ENCODE results near the gene ZNF521.

The ZNF521 gene

DNA sequence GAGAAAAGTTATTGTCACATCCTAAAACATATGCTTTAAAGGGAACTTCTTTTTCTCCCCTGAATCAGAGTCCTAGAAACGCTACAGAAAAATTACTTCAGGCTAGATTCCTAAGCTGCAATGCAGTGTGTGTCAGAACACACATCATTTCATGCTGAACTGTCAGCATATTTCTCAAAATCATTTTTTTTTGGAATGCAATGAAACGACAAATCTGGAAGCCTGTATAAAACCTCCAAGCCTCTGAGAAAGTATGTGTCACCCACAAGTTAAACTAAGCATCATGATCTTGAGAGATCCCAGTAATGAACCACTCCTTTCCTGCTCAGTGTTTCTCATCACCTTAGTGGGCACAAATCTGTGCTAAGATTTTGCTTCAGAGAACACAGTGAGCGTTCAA, 276.2 kb downstream of the ZNF521 start:
- no peak for DNase-seq (ENCODE audit: low spot score)

- DNase-seq (ENCODE audit: low spot score): no peak
Observed at GRCh38 chr18:25075331-25075730, 276.6 kb downstream of the ZNF521 start.

- DNase-seq (ENCODE audit: low spot score): no peak
Observed at GRCh38 chr18:25074925-25075324, 277.0 kb downstream of the ZNF521 start.

GRCh38 chr18:25072205-25072604, 279.8 kb downstream of the ZNF521 start:
- DNase-seq (ENCODE audit: low spot score): no peak

- DNase-seq (ENCODE audit: low spot score): no peak
Observed at GRCh38 chr18:25067275-25068025, 284.5 kb downstream of the ZNF521 start.

GRCh38 chr18:25066516-25066915, 285.4 kb downstream of the ZNF521 start:
- no peak for DNase-seq (ENCODE audit: low spot score)

DNA sequence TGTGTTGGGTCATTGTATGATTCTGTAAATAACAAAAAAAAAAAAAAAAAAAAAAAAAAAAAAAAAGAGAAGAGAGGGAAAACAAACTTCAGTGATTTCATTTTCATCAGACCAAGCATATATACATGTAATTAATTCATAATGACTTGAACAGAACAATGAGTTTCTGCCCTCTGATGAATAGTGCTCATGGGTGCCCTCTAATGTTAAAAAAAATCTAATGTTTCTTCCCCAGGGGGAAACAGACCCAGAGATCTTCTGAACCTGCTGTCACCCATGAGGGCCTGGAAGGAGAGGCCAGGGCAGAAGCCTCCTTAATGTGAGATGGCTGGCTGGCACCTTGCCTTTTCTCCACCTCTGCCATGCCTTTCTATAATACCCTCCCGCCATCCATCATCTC, 289.2 kb downstream of the ZNF521 start:
- no peak for DNase-seq (ENCODE audit: low spot score)

DNA sequence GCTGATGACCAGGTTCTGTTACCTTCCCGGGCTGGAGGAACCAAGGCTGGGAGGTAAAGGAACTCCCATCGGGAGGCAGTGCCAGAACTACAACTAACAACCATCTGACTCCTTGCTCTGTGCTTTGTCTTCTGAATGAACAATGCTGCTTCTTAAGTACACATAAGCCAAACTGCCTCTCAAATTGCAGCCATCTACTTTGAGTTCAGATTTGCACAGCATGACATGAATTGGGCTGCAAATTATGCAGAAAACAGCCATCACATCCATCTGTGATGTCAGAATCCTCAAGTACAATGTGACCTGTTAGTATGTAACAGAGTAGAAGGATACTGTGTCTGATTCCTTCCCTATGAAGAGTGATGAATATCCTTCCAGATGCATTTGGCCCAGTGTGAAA, 290.6 kb downstream of the ZNF521 start:
- DNase-seq (ENCODE audit: low spot score): no peak

DNA sequence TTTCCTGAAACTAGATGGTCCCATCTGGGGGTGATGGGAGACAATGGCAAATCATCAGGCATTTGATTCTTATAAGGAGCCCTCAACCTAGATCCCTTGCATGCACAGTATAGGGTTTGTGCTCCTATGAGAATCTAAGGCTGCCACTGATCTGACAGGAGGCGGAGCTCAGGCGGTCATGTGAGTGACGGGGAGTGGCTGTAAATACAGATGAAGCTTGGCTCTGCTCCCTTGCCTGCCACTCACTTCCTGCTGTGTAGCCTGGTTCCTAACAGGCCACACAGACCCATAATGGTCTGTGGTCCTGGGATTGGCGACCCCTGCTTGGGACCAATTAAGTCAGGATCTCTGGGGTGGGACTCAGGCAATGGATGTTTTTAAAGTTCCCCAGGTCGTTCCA, 293.4 kb downstream of the ZNF521 start:
- no peak for DNase-seq (ENCODE audit: low spot score)

- DNase-seq (ENCODE audit: low spot score): no peak
Observed at GRCh38 chr18:25057491-25058050, 294.4 kb downstream of the ZNF521 start.

DNA sequence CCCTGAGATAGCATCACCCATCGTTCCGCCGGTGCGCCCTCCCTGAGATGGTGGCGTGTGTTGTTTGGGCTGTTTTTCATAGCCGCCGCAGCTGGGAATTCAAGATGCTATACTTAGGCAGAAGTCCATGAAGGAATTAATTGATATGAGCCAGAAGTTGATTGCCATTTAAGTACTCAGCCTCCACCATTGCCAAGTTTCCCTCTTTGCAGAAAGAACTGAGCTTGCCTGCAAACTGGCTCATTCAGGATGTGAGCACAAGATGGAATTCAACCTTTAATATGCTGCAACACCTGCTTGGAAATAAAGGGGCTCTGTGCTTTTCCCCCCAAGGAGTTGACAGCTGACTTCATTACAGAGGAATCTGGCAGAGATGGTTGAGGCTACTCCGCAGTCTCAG, 295.5 kb downstream of the ZNF521 start:
- DNase-seq (ENCODE audit: low spot score): no peak

- no peak for DNase-seq (ENCODE audit: low spot score)
Observed at GRCh38 chr18:25055076-25055475, 296.9 kb downstream of the ZNF521 start.

GRCh38 chr18:25053466-25053865, 298.5 kb downstream of the ZNF521 start:
- no peak for DNase-seq (ENCODE audit: low spot score)

GRCh38 chr18:25052511-25052921, 299.4 kb downstream of the ZNF521 start:
- DNase-seq (ENCODE audit: low spot score): no peak

DNA sequence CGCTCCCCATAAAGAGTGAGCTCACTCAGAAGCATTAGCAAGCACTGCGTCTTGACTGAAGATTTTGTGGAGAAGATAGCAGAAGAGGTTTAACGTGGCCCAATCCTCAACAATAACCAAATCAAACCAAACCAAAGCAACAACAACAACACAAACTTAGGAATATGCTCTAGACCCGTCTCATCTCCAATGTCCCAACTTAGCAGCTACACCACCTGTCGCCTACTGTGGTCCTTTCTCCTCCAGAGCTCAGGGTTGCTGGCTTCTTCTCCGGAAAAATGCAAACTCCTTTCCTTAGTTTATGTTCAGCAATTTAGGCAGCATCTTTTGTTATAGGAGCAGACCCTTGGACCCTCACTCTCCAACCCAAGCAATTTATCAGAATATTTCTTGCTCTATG, 301.4 kb downstream of the ZNF521 start:
- no peak for DNase-seq (ENCODE audit: low spot score)

DNA sequence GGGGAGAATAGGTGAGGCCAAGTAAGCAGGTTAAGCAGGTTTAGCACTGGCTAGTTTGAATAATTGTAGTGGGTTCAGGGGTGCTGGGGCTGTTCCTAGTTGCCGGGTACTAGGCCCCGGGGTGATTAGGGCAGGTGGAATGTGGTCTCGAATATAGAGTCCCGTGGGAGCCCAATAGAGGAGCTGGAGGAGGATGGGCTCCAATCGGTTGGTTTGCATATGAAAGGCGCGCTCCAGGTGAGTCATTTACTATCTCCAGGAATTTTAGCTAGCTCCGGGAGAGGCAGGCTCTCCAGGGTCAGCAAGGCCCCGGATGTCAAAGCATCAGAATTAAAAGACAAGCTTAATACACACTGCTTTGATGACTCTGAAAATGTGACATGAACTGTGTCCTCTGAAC, 304.0 kb downstream of the ZNF521 start:
- no peak for DNase-seq (ENCODE audit: low spot score)

DNA sequence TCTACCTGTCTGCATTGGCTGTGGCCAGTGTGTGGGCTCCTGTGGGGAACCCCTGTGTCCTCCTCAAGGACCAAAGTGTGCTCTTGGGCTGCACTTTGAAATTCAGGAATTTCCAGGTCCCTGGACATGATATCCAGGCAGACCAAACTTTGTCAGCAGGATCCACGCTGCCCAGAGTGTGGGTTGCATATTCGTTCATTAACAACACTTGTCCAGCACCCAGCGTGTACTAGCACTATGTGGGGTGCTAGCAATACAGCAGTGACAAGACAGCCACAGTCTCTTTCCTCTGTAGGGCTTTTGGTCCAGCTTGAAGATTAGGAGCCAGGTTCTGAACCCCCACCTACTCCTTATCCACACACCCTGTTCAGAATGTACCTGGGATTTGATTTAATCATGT, 304.5 kb downstream of the ZNF521 start:
- no peak for DNase-seq (ENCODE audit: low spot score)

DNA sequence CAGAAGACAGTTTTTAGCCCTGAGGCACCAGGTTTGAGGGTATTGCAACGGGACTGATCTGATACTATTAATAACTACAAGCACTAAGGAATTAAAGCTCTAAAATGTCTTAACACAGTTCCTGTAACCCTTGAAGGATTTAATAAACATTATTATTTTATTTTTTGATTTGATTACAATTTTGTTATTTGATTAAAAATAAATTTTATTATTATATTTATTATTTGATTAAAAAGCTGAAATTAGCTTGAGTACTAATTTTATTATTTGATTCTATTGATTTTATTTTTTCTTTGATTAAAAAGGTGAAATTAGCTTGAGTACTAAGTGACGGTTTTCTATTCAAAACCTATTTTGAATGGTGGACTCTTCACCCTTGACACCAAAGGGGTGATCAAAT, 307.3 kb downstream of the ZNF521 start:
- DNase-seq (ENCODE audit: low spot score): no peak

DNA sequence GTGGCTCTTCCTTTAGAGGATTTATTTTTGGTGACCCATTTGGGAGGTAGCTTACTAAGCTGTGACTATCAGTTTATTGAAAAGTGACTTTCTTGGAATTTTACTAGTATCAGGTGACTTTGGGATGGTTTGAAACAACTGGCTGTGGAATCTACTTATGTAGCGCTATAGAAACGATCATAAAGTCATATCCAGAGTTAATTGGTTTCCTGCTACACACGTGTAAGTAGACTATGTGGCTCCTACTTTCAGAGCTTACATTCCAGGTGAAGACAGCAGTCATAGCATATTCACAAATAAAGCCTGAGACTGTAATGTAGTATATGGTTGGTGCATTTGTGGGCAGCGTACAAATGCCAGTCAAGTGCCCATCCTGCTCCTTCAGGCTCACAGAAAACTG, 308.9 kb downstream of the ZNF521 start:
- DNase-seq (ENCODE audit: low spot score): no peak

GRCh38 chr18:25042641-25043051, 309.3 kb downstream of the ZNF521 start:
- no peak for DNase-seq (ENCODE audit: low spot score)

DNA sequence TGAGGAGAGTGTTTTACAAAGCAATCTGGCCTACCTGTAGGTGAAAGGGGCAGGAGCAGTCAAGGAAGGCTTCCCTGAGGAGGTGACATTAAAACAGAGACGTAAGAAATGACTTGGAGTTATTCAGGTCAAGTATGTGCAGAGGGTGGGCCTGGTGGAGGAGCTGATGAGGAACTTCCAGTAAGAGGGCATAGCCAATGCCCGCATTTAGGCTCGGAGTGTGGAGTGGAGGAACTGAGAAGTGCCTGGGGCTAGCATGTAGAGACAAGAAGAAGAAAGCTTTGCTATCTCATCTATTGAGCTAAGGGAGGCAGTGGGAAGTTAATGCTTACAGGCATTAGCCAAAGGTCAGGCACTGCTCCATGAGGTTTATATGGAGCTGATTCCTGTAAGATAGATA, 312.2 kb downstream of the ZNF521 start:
- DNase-seq (ENCODE audit: low spot score): no peak

DNA sequence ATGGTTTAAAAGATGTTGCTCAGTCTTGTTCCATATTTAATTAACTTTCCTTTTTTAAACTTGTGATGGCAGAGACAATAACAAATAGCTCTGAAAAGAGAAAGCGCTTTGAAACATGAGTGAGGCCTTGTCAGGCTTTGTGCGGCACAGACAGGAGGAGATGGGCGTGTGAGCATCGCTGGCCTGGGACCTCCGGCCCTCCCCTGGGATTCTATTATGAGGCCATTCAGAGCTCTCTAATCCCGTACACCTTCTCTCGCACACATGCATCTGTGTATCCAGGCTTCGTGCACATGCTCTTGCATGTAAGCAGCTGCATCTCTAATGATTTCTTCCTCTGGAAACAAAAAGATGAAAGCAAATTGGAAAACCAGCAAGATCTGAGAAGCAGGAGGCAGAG, 313.7 kb downstream of the ZNF521 start:
- no peak for DNase-seq (ENCODE audit: low spot score)

DNA sequence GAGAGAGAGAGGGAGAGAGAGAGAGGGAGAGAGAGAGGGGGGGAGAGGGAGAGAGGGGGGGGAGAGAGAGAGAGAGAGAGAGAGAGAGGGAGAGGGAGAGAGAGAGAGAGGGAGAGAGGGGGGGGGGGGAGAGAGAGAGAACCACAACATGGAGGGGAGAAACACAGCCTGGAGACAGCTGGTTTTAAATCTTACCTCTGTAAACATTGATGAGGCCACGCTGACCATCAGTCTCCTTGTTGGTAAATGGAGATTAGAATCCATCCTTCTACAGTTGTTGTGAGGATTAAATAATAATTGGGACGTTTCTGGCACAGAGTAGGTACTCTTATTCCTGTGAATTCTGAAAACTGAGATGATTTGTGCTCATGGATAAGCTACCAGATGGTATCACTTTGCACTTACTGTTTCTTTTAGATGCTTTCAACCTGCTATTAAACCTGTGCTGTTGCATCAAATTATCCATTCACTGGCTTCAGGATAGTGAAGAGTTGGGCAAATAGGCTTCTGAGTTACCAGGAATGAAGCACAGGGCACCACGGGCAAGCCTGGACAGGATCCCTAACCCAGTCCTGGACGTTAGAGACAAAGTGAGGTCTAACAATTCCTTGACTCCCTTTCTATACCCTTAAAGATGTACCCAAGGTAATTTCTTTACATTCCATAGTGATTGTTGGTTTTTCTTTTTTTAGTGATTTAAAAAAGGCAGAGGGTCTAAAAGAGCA, 318.1 kb downstream of the ZNF521 start:
- no peak for DNase-seq (ENCODE audit: low spot score)

All from CD4-positive, alpha-beta T cell treated with Interleukin-2 at 100 ng/mL for 4 hours (primary cell).